Neural cell (in vitro differentiated cells): Measurements from ENCODE around the gene NECAB3. TPM values are rescaled to one million over a fixed set of nuclear protein-coding genes. Genes with fewer than 3 reads are reported as not detected.

ENCODE experiments used
- H2AFZ ChIP-seq: fragments of 200-600, 300-800 bp; sonication (generic), shearing (Covaris generic); 2 replicates; pipeline ENCODE4 v1.6.0; 2014; ENCODE audit warnings: low read depth, mild to moderate bottlenecking, antibody characterized with exemption, low read length, moderate library complexity
- H3F3A ChIP-seq: fragments of 200-600 bp; shearing (Covaris generic); 2 replicates; pipeline ENCODE4 v1.6.1; 2016; ENCODE audit warnings: mild to moderate bottlenecking, moderate library complexity, mixed read lengths, antibody characterized with exemption, low read length; ENCODE audit not compliant: insufficient read depth, poor library complexity, severe bottlenecking
- H3K27ac ChIP-seq: fragments of 200-600, 300-800 bp; sonication (generic), shearing (Covaris generic); 2 replicates; pipeline ENCODE4 v1.5.1; 2014; ENCODE audit warnings: mild to moderate bottlenecking, low read length, moderate library complexity
- H3K27me3 ChIP-seq: fragments of 300-800, 200-600 bp; sonication (generic), shearing (Covaris generic); 2 replicates; pipeline ENCODE4 v1.6.0; 2014; ENCODE audit warnings: mild to moderate bottlenecking, low read depth, low read length, moderate library complexity; ENCODE audit not compliant: insufficient read depth
- H3K36me3 ChIP-seq: fragments of 300-800, 200-600 bp; sonication (generic), shearing (Covaris generic); 2 replicates; pipeline ENCODE4 v1.5.1; 2014; ENCODE audit warnings: mild to moderate bottlenecking, antibody characterized with exemption, low read length, moderate library complexity; ENCODE audit not compliant: insufficient read depth
- H3K4me2 ChIP-seq: fragments of 300-800, 200-600 bp; sonication (generic), shearing (Covaris generic); 2 replicates; pipeline ENCODE4 v1.6.0; 2014; ENCODE audit warnings: mild to moderate bottlenecking, low read length
- H3K4me3 ChIP-seq: fragments of 300-800, 200-600 bp; sonication (generic), shearing (Covaris generic); 2 replicates; pipeline ENCODE4 v1.5.1; 2014; ENCODE audit warnings: mild to moderate bottlenecking, low read length, moderate library complexity
- H3K79me2 ChIP-seq: fragments of 200-600 bp; shearing (Covaris generic); replicated peaks from 2 replicates; pipeline ENCODE4 v1.6.0; 2014; ENCODE audit warnings: mild to moderate bottlenecking, low read length, moderate library complexity; ENCODE audit not compliant: insufficient read depth
- H3K9ac ChIP-seq: fragments of 300-800, 200-600 bp; sonication (generic), shearing (Covaris generic); 2 replicates; pipeline ENCODE4 v1.6.1; 2016; ENCODE audit warnings: mild to moderate bottlenecking, low read length, mixed read lengths
- H3K9me2 ChIP-seq: fragments of 200-600 bp; shearing (Covaris generic); 2 replicates; pipeline ENCODE4 v1.6.1; 2016; ENCODE audit warnings: mild to moderate bottlenecking, low read length, mixed read lengths; ENCODE audit not compliant: insufficient read depth
- H3K9me3 ChIP-seq: fragments of 200-600, 300-800 bp; sonication (generic), shearing (Covaris generic); 2 replicates; pipeline ENCODE4 v1.6.1; 2016; ENCODE audit warnings: mild to moderate bottlenecking, mixed run types, low read length, moderate library complexity, mixed read lengths
- H4K20me1 ChIP-seq: fragments of 200-600 bp; shearing (Covaris generic); 2 replicates; pipeline ENCODE4 v1.6.1; 2016; ENCODE audit warnings: mild to moderate bottlenecking, mixed run types; ENCODE audit not compliant: insufficient read depth
- CTCF ChIP-seq: fragments of 450-650 bp; IDR thresholded peaks from 2 replicates; pipeline ENCODE4 v1.5.1; 2014; ENCODE audit warnings: antibody characterized with exemption, mild to moderate bottlenecking, moderate library complexity; ENCODE audit not compliant: poor library complexity, severe bottlenecking
- EP300 ChIP-seq: fragments of 450-650 bp; conservative IDR thresholded peaks from 2 replicates; pipeline ENCODE4 v1.6.1; 2014; ENCODE audit warnings: antibody characterized with exemption, mild to moderate bottlenecking, moderate library complexity; ENCODE audit not compliant: poor library complexity, severe bottlenecking
- EZH2 ChIP-seq: fragments of 200-600, 300-800 bp; shearing (Covaris generic), sonication (generic); IDR thresholded peaks from 2 replicates; pipeline ENCODE4 v1.6.1; 2014; ENCODE audit warnings: antibody characterized with exemption, low read length, borderline replicate concordance, mild to moderate bottlenecking; ENCODE audit not compliant: insufficient read depth, poor library complexity, severe bottlenecking
- MXI1 ChIP-seq: fragments of 450-650 bp; conservative IDR thresholded peaks from 2 replicates; pipeline ENCODE4 v1.6.1; 2014; ENCODE audit warnings: antibody characterized with exemption, mild to moderate bottlenecking; ENCODE audit not compliant: poor library complexity, severe bottlenecking
- POLR2AphosphoS5 ChIP-seq: IDR thresholded peaks from 2 replicates; pipeline ENCODE4 v1.6.1; 2012
- RAD21 ChIP-seq: fragments of 450-650 bp; conservative IDR thresholded peaks from 2 replicates; pipeline ENCODE4 v1.6.1; 2014; ENCODE audit warnings: antibody characterized with exemption, mild to moderate bottlenecking, moderate library complexity
- REST ChIP-seq: IDR thresholded peaks from 2 replicates; pipeline ENCODE4 v1.6.1; 2012; ENCODE audit warnings: borderline replicate concordance
- SMC3 ChIP-seq: fragments of 450-650 bp; conservative IDR thresholded peaks from 2 replicates; pipeline ENCODE4 v1.6.1; 2014; ENCODE audit warnings: antibody characterized with exemption, mild to moderate bottlenecking, moderate library complexity; ENCODE audit not compliant: poor library complexity
- TAF1 ChIP-seq: IDR thresholded peaks from 2 replicates; pipeline ENCODE4 v1.6.1; 2012; ENCODE audit warnings: low read depth
- polyA plus RNA-seq: library from polyadenylated mRNA; depleted of rRNA; stranded (reverse); fragments of >200 nt; gene quantifications from 2 replicates; pipeline ENCODE4 v1.2.3, GENCODE V29; 2014

The NECAB3 gene
- polyA plus RNA-seq, 1 donor from 2014 or later = 21.4 TPM

- no peak overlapping the region for H2AFZ ChIP-seq
- TF ChIP-seq TAF1 (no peak), REST (no peak), EP300 (no peak), CTCF (no peak), EZH2 (no peak), MXI1 (no peak), RAD21 (no peak), POLR2AphosphoS5 (no peak), SMC3 (no peak)
- no peaks in the 10 kb centered on the region for H4K20me1 ChIP-seq
- no peaks in the 10 kb centered on the region for H3K36me3 ChIP-seq
- no peaks in the 10 kb centered on the region for H3K79me2 ChIP-seq
- no peak overlapping the region for H3K4me2 ChIP-seq
- no peaks in the 10 kb centered on the region for H3K9me3 ChIP-seq
- no peak overlapping the region for H3K9ac ChIP-seq
- no peak overlapping the region for H3K27ac ChIP-seq
- H3K9me2 ChIP-seq = no peaks in the 10 kb centered on the region
- H3K4me3 ChIP-seq = no peak overlapping the region
- H3K27me3 ChIP-seq = no peaks in the 10 kb centered on the region
- no peaks in the 10 kb centered on the region for H3F3A ChIP-seq
These were observed 7.0 kb downstream of the NECAB3 start for GRCh38 chr20:33667245-33667675.

- no peak within 1 kb of the TSS for H3K9ac ChIP-seq
- H3K4me3 ChIP-seq = no peak within 1 kb of the TSS
- no peaks in the 10 kb centered on the region for H3K36me3 ChIP-seq
- TF ChIP-seq RAD21 = no peak
- no peak for TF ChIP-seq CTCF
- no peak for TF ChIP-seq SMC3
- H3K9me3 ChIP-seq = no peaks in the 10 kb centered on the region
- no peaks in the 10 kb centered on the region for H3K79me2 ChIP-seq
- H3K27ac ChIP-seq = no peak within 1 kb of the TSS
- no peak within 1 kb of the TSS for H2AFZ ChIP-seq
- no peaks in the 10 kb centered on the region for H3K9me2 ChIP-seq
- H4K20me1 ChIP-seq = no peaks in the 10 kb centered on the region
- no peaks in the 10 kb centered on the region for H3K27me3 ChIP-seq
- no peaks in the 10 kb centered on the region for H3F3A ChIP-seq
- no peak within 1 kb of the TSS for H3K4me2 ChIP-seq
These were observed 7.7 kb downstream of the NECAB3 start, which contains the start of gene ACTL10 for GRCh38 chr20:33666293-33667244. Gene ACTL10, plus strand, starts transcription at chr20:33666943. Its CDS starts 555 bp downstream, at chr20:33667498.
